ENCODE data around the gene ABCC6.

DNA sequence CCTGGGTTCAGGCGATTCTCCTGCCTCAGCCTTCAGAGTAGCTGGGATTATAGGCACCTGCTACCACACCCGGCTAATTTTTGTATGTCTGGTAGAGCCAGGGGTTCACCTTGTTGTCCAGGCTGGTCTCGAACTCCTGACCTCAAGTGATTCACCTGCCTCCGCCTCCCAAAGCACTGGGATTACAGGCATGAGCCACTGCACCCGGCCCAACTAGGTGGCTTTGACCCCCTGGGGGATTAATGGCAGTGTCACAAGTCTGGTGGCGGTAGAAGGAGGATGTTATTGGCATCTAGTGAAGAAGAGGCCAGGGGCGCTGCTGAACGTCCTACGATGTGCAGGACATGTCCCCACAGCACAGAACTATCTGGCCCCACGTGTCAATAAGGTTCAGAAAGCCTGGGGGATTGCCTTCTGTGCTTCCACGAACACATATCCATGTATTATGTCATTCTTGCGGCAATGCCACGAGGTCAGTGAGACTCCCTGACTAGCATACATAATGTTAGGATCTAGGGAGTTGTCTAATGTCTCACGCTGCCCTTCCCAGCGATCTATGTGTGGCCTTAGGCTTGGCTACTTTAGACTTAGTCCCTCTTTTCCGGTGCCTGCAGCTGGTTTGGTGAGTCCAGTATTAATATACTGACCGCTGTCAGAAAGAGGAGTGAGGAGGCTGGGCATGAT is 75.8 kb downstream of the ABCC6 start:
- TF ChIP-seq GATA2 (IDR thresholded peaks at IDR 0.05; ENCODE audit: low read depth, low read length) (no peak), GATA3 (IDR thresholded peaks at IDR 0.05; ENCODE audit: low read depth, low read length) (no peak)

All from SH-SY5Y (cell line).